Heart right ventricle (tissue), 16 donors: ENCODE data around the gene SPHK2. TPM values are rescaled to one million over a fixed set of nuclear protein-coding genes. Genes with fewer than 3 reads are reported as not detected.
"Not testable (repeated sequence)": the region's sequence is repeated elsewhere in the genome, so short reads cannot be mapped to it uniquely, and the experiment has no call there.

Experiments used
- ATAC-seq, 8 donors: fragments of 200-7000 bp; cut with Tn5 transposase; one replicate each; pipeline ENCODE4 v1.9.1; 2020; ENCODE audit warnings: mild to moderate bottlenecking in 8 of 8, moderate library complexity in 8 of 8, moderate number of reproducible peaks in 1 of 8
- DNase-seq, 2 donors: peaks; one replicate each; pipeline ENCODE4 v3.0.0-alpha.2; 2020
- H3K27ac ChIP-seq, 10 donors: fragments of 200-600 bp; sonication (generic) in 2 of 10; one replicate each; pipeline versions ENCODE4 v1.5.0 to v1.8.0; 2020 to 2022; ENCODE audit warnings: mild to moderate bottlenecking in 3 of 10
- H3K27me3 ChIP-seq, 7 donors: fragments of 200-600 bp; one replicate each; pipeline ENCODE4 v1.8.0; 2021 to 2022; ENCODE audit warnings: mild to moderate bottlenecking in 2 of 7
- H3K36me3 ChIP-seq, 9 donors: fragments of 200-600 bp; sonication (generic) in 1 of 9; one replicate each; pipeline versions ENCODE4 v1.5.0 to v1.8.0; 2020 to 2022; ENCODE audit warnings: mild to moderate bottlenecking in 2 of 9
- H3K4me1 ChIP-seq, 9 donors: fragments of 200-600 bp; sonication (generic) in 1 of 9; one replicate each; pipeline versions ENCODE4 v1.5.0 to v1.8.0; 2020 to 2022; ENCODE audit warnings: mild to moderate bottlenecking in 4 of 9
- H3K4me3 ChIP-seq, 10 donors: fragments of 200-600 bp; sonication (generic) in 2 of 10; one replicate each; pipeline versions ENCODE4 v1.5.0 to v1.8.0; 2020 to 2022; ENCODE audit warnings: mild to moderate bottlenecking in 7 of 10, moderate library complexity in 2 of 10
- H3K9me3 ChIP-seq, 11 donors: fragments of 200-600 bp in 10 of 11; sonication (generic) in 2 of 11; one replicate each; pipeline versions ENCODE4 v1.5.0 to v1.8.0; 2013 to 2022; ENCODE audit warnings: mild to moderate bottlenecking in 2 of 11, control low read depth in 1 of 11, moderate library complexity in 1 of 11
- WGBS, 2 donors: extraction: QIAGEN DNeasy Blood & Tissue Kit; methylation state at CpG; one replicate each; pipeline ENCODE4 v1.1.7; 2013; ENCODE audit warnings: inconsistent platforms in 1 of 2; 5-methylcytosine and 5-hydroxymethylcytosine counted together
- intact Hi-C, 10 donors: fragments of 100-400 bp; cut with DNase I; formaldehyde crosslinking; loops; one replicate each; pipeline versions ENCODE4 v1.11.1 to v1.14.2; 2022
- polyA plus RNA-seq, 2 donors: library from polyadenylated mRNA; stranded (reverse); fragments of 200-250 nt; gene quantifications; one replicate each; pipeline ENCODE4 v1.2.3, GENCODE V29; 2013
- total RNA-seq, 10 donors: library from RNA; stranded (reverse); fragmentation: NEBNext Ultra II Directional in 3 of 10; extraction: Animal tissue kit (Norgen Biotek cat#: 25700) in 3 of 10; gene quantifications; one replicate each; pipeline versions ENCODE4 v1.2.1 to v1.2.4, GENCODE V29; 2021 to 2023
- TF ChIP-seq, protein P1 (sequence below), 9 donors: fragments of 200-600 bp; sonication (generic) in 2 of 9; IDR thresholded peaks; one replicate each; pipeline versions ENCODE4 v1.5.0 to v1.8.0; 2021 to 2022; ENCODE audit warnings: antibody characterized with exemption in 9 of 9, mild to moderate bottlenecking in 5 of 9, moderate library complexity in 1 of 9
- donor health status: Arrhythmogenic right ventricular cardiomyopathy.
- donor health status: ischemic (EF 13 %, LVEDD 7.1; RV severe dilation, severe dysfunction).
- donor health status: healthy with polysubstance abuse.
- donor health status: DM: no; HTN: yes; CAD: no.
- donor health status: DM: no; HTN: no; CAD: no.
- donor health status: ischemic (EF 25% LVEDD 6.9; RV normal size, moderate dysfunction).
- donor health status: ischemic (EF 25% LVEDD 5.7; RV mildly dilated, moderate dysfunction).
- donor health status: healthy.
- donor health status: DM: yes; HTN: yes; CAD: no.
- donor health status: Ischemic cardiomyopathy.
- donor health status: ischemic (EF 35%, LVEDD 5.7; RV mildly dilated, moderate dysfunction).
- donor health status: nonischemic (EF 11% LVEDD 7.7; RV severe dilation, severe dysfunction).
- donor health status: DM: yes; HTN: yes; CAD: no.
- donor health status: PGD.
- donor health status: ischemic (EF 29% LVEDD 5.4; RV normal size, mild dysfunction).
- donor health status: nonischemic (EF 23%, LVEDD 6.1; RV moderate dilation, normal function).

SPHK2 gene
- total and polyA plus RNA-seq, 12 donors = 5.7 to 15.9 (median 8.2) TPM

DNA sequence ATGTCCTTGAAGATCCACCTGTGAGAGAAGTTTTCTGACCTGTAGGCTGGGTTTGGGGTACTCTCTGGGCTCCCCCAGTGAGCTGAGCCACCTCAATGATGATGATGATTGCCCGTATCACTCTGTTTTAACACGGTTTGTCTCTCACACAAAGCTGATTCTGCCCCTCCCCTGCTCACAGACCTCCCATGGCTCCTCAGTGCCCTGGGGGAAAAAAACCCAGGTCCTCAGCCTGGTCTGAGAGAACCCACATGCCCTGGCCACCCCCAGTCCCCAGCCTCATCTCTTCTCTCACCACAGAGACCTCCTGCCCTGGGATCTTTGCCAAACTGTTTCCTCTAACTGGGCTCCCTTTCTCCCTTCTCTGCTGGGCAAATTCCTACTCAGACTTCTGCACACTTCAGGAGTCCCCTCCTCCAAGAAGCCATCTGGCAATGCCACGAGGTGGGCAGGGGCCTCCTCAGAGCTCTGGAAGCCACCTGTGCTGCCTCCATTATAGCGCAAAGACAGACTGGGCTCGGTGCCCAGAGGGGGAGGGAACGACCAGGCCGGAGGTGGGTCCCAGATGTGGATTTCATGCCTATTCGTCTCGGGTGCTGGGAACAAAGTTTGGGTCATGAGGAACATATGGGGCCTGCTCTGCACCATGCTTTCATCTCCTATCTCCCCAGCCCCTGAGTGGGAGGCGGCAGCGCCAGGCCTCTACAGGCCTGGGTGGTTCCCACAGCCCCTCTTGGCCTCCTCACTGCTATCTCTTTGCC is 35.2 kb downstream of the SPHK2 start:
- WGBS, 2 donors = 49 to 52% methylated on average over 11 of the region's 11 CpGs
- ATAC-seq = no peak
- Histone ChIP-seq H3K36me3 (no peaks in the 10 kb centered on the region), H3K27me3 (no peaks in the 10 kb centered on the region), H3K9me3 (peaks cover 0 to 4% (median 0%) of the 10 kb centered on the region in 11 donors), H3K4me1 (peaks cover 0 to 5% (median 0%) of the 10 kb centered on the region in 9 donors), H3K27ac (no peak overlapping the region), H3K4me3 (no peak overlapping the region)
- TF ChIP-seq, protein P1, sequence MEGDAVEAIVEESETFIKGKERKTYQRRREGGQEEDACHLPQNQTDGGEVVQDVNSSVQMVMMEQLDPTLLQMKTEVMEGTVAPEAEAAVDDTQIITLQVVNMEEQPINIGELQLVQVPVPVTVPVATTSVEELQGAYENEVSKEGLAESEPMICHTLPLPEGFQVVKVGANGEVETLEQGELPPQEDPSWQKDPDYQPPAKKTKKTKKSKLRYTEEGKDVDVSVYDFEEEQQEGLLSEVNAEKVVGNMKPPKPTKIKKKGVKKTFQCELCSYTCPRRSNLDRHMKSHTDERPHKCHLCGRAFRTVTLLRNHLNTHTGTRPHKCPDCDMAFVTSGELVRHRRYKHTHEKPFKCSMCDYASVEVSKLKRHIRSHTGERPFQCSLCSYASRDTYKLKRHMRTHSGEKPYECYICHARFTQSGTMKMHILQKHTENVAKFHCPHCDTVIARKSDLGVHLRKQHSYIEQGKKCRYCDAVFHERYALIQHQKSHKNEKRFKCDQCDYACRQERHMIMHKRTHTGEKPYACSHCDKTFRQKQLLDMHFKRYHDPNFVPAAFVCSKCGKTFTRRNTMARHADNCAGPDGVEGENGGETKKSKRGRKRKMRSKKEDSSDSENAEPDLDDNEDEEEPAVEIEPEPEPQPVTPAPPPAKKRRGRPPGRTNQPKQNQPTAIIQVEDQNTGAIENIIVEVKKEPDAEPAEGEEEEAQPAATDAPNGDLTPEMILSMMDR (IDR thresholded peaks at IDR 0.05) = no peak
- no peak for DNase-seq
- intact Hi-C loops = no loop called here

DNA sequence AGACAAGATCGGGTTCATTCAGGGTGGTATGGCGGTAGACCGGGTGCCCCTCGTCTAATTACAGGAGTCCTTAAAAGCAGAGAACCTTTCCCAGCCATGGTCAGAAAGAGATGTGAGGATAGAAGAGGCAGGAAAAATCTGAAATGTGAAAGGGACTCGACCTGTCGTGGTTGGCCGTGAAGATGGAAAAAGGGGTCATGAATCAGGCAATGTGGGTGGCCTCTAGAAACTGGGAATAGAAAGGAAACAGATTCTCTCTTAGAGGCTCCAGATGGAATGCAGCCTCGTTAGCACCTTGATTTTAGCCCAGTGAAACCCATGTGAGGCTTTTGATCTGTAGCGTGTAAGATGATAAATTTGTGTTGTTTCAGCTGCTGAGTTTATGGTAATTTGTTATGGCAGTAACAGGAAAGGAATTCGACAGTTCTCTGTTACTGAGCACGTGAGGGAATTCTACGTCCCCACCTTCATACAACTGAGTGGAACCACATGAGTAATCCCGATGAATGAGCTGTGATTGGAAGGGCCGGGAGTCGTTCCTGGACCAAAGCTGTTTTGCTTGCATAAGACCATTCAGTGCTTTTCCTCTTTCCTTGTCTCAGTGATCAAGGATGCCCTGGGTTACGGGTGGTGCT is 37.7 kb downstream of the SPHK2 start:
- DNase-seq (no peak), ATAC-seq (no peak)
- Histone ChIP-seq H3K4me1 (peaks cover 0 to 19% (median 9%) of the 10 kb centered on the region in 9 donors), H3K27me3 (no peaks in the 10 kb centered on the region), H3K27ac (no peak overlapping the region), H3K9me3 (no peaks in the 10 kb centered on the region), H3K36me3 (no peaks in the 10 kb centered on the region), H3K4me3 (no peak overlapping the region)
- TF ChIP-seq, protein P1 (IDR thresholded peaks at IDR 0.05) = no peak
- intact Hi-C loops = no loop called here
- 44 to 53% methylated on average over 16 of the region's 16 CpGs for WGBS, 2 donors

DNA sequence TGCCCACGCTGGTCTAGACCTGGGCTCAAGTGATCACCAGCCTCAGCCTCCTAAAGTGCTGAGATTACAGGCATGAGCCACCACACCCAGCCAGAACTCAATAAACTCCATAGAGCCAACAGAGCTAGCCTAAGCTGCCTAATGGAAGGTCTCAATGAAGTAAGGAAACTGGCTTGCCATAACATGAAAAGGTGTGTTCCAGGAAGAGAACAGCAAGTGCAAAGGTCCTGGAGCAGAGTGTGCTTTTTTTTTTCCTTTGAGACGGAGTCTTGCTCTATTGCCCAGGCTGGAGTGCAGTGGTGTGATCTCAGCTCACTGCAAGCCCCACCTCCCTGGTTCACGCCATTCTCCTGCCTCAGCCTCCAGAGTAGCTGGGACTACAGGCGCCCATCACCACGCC is 38.5 kb downstream of the SPHK2 start:
- H3K27ac ChIP-seq, intact Hi-C loops, H3K9me3 ChIP-seq, H3K4me3 ChIP-seq, H3K36me3 ChIP-seq, H3K27me3 ChIP-seq, ATAC-seq, DNase-seq: not testable (repeated sequence)
- peaks cover 0 to 17% (median 9%) of the 10 kb centered on the region in 9 donors for H3K4me1 ChIP-seq
- 92 to 99% methylated on average over 5 of the region's 5 CpGs for WGBS, 2 donors

DNA sequence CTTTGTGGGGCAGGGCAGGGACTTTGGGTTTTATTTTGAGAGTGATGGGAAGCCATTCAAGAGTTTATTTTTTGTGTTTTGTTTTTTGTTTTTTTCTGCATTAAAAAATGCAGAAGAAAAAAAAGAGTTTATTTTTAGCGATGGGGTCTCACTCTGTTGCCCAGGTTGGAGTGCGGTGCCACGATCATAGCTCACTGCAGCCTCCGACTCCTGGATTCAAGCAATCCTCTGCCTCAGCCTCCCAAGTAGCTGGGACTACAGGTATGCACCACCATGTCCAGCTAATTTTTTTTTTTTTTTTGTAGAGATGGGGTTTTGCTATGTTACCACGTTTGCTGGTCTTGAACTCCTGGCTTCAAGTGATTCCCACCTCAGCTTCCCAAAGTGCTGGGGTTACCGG is 39.2 kb downstream of the SPHK2 start:
- WGBS, 2 donors = 93 to 94% methylated on average over 6 of the region's 6 CpGs
- no peak overlapping the region for H3K4me3 ChIP-seq
- H3K4me1 ChIP-seq = peaks cover 0 to 15% (median 9%) of the 10 kb centered on the region in 9 donors
- TF ChIP-seq, protein P1 (IDR thresholded peaks at IDR 0.05) = no peak
- no peaks in the 10 kb centered on the region for H3K36me3 ChIP-seq
- no peaks in the 10 kb centered on the region for H3K27me3 ChIP-seq
- no peak overlapping the region for H3K27ac ChIP-seq
- intact Hi-C loops = no loop called here
- no peak for ATAC-seq
- H3K9me3 ChIP-seq = no peaks in the 10 kb centered on the region
- no peak for DNase-seq

DNA sequence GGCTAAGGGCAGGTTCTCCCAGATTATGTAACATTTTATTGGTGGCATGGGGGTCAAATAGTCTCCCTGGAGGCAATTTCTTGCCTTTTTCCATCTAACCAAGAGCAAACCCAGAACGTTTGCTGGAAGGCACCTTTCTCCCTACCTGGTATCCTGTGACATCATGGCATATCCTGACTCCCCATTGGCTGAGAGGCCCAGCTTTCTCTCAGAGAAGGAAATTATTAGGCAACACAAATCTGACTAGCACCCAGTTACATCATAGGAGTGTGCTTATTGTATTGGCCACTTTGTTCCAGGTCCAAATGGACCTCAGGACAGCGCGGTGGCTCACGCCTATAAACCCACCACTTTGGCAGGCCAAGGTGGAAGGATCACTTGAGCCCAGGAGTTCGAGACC is 40.5 kb downstream of the SPHK2 start:
- H3K36me3 ChIP-seq = no peaks in the 10 kb centered on the region
- WGBS, 2 donors = 84 to 87% methylated on average over 5 of the region's 5 CpGs
- no peaks in the 10 kb centered on the region for H3K9me3 ChIP-seq
- DNase-seq = no peak
- TF ChIP-seq, protein P1 (IDR thresholded peaks at IDR 0.05) = no peak
- intact Hi-C loops = no loop called here
- H3K27ac ChIP-seq = peak overlapping the region in 1 of 10 donors; percentile 75
- no peak for ATAC-seq
- no peaks in the 10 kb centered on the region for H3K27me3 ChIP-seq
- no peak overlapping the region for H3K4me3 ChIP-seq
- peaks cover 0 to 15% (median 9%) of the 10 kb centered on the region in 9 donors for H3K4me1 ChIP-seq
